Thyroid gland (tissue), 4 donors: ENCODE measurements around the gene KCNK1. TPM values are rescaled to one million over a fixed set of nuclear protein-coding genes. Genes with fewer than 3 reads are reported as not detected.

Experiments used
- DNase-seq, 2 donors: peaks; one replicate each; pipeline ENCODE4 v3.0.0-alpha.2; 2019
- H3K27ac ChIP-seq, 3 donors: fragments of 200-600 bp; sonication (generic); 1 replicate in 2 of 3; 2 replicates in 1 of 3; pipeline ENCODE4 v1.5.1; 2016 to 2019; ENCODE audit warnings: mild to moderate bottlenecking in 1 of 3, moderate library complexity in 1 of 3
- H3K27me3 ChIP-seq: fragments of 200-600 bp; sonication (generic); one replicate; pipeline ENCODE4 v1.5.1; 2019
- H3K36me3 ChIP-seq, 2 donors: fragments of 200-600 bp; sonication (generic); one replicate each; pipeline ENCODE4 v1.5.1; 2016 to 2019
- H3K4me1 ChIP-seq, 2 donors: fragments of 200-600 bp; sonication (generic); one replicate each; pipeline ENCODE4 v1.5.1; 2017 to 2019
- H3K4me3 ChIP-seq, 3 donors: fragments of 200-600 bp; sonication (generic); replicated peaks in 1 of 3; 1 replicate in 2 of 3; 2 replicates in 1 of 3; pipeline ENCODE4 v1.5.1; 2016; ENCODE audit warnings: mild to moderate bottlenecking in 1 of 3
- H3K9me3 ChIP-seq: fragments of 200-600 bp; sonication (generic); one replicate; pipeline ENCODE4 v1.5.1; 2017
- CTCF ChIP-seq, 6 experiments: fragments of 200-600 bp in 3 of 6; fragments of 450-650 bp in 3 of 6; sonication (generic) in 3 of 6; IDR thresholded peaks; one replicate each; pipeline ENCODE4 v1.5.1; 2016 to 2019; ENCODE audit warnings: antibody characterized with exemption in 6 of 6, mild to moderate bottlenecking in 2 of 6, inconsistent platforms in 1 of 6, moderate library complexity in 1 of 6
- POLR2A ChIP-seq, 2 donors: fragments of 450-650 bp; IDR thresholded peaks; one replicate each; pipeline ENCODE4 v1.6.1; 2017; ENCODE audit warnings: antibody characterized with exemption in 2 of 2, mild to moderate bottlenecking in 2 of 2, moderate library complexity in 1 of 2
- WGBS, 2 donors: methylation state at CpG; one replicate each; pipeline ENCODE4 v1.1.5; 2017; 5-methylcytosine and 5-hydroxymethylcytosine counted together
- intact Hi-C: fragments of 100-400 bp; cut with DNase I; formaldehyde crosslinking; loops from one replicate; pipeline ENCODE4 v1.15.1; 2023
- total RNA-seq, 4 donors: library from RNA; depleted of rRNA; stranded (reverse); fragments of >200 nt; gene quantifications; one replicate each; pipeline ENCODE4 v1.2.3, GENCODE V29; 2016

The KCNK1 gene
- 1 to 10 TPM; 6.7 to 8.3 (median 7.6) TPM for total RNA-seq

- no peaks in the 10 kb centered on the region for H3K9me3 ChIP-seq
- no peaks in the 10 kb centered on the region for H3K27me3 ChIP-seq
- TF ChIP-seq CTCF (IDR thresholded peaks at IDR 0.05): no peak
- peak; percentile 55 to 76 for TF ChIP-seq POLR2A (IDR thresholded peaks at IDR 0.05)
- H3K27ac ChIP-seq: peak within 1 kb of the TSS; percentile 80 to 87 (median 81)
- H3K4me1 ChIP-seq: peaks cover 0 to 8% of the 10 kb centered on the region in 2 donors
- H3K36me3 ChIP-seq: no peaks in the 10 kb centered on the region
- 1 to 3% methylated on average over 26 to 36 of the region's 70 CpGs for WGBS, 2 donors
- intact Hi-C loops: no loop called here
- DNase-seq: peak; percentile 91 to 92
- H3K4me3 ChIP-seq: peak within 1 kb of the TSS; percentile 67 to 74 (median 68)
Observed at GRCh38 chr1:233613252-233614172, at the start of gene KCNK1. TSS of gene KCNK1 (plus strand) at chr1:233614106. CDS start at chr1:233614172, 66 bp downstream.

GRCh38 chr1:233565313-233565712, 48.6 kb upstream of the KCNK1 start:
- Histone ChIP-seq H3K36me3 (no peaks in the 10 kb centered on the region), H3K27ac (no peak overlapping the region), H3K4me3 (no peak overlapping the region), H3K9me3 (no peaks in the 10 kb centered on the region), H3K27me3 (no peaks in the 10 kb centered on the region), H3K4me1 (no peaks in the 10 kb centered on the region)
- DNase-seq: no peak
- intact Hi-C loops: no loop called here
- 89 to 96% methylated on average over 2 of the region's 2 CpGs for WGBS, 2 donors
- no peak for TF ChIP-seq CTCF (IDR thresholded peaks at IDR 0.05)
- no peak for TF ChIP-seq POLR2A (IDR thresholded peaks at IDR 0.05)

- WGBS, 2 donors: 73 to 74% methylated on average over 2 of the region's 2 CpGs
- no peaks in the 10 kb centered on the region for H3K36me3 ChIP-seq
- DNase-seq: no peak
- no peaks in the 10 kb centered on the region for H3K4me1 ChIP-seq
- intact Hi-C loops: no loop called here
- H3K27me3 ChIP-seq: no peaks in the 10 kb centered on the region
- TF ChIP-seq CTCF (IDR thresholded peaks at IDR 0.05) (no peak), POLR2A (IDR thresholded peaks at IDR 0.05) (no peak)
- H3K9me3 ChIP-seq: no peaks in the 10 kb centered on the region
- no peak overlapping the region for H3K27ac ChIP-seq
- H3K4me3 ChIP-seq: no peak overlapping the region
Observed at GRCh38 chr1:233566886-233567285, 47.0 kb upstream of the KCNK1 start.

GRCh38 chr1:233569636-233570035, 44.3 kb upstream of the KCNK1 start:
- no peaks in the 10 kb centered on the region for H3K36me3 ChIP-seq
- TF ChIP-seq CTCF (IDR thresholded peaks at IDR 0.05): no peak
- TF ChIP-seq POLR2A (IDR thresholded peaks at IDR 0.05): no peak
- no peak overlapping the region for H3K4me3 ChIP-seq
- no peaks in the 10 kb centered on the region for H3K9me3 ChIP-seq
- H3K4me1 ChIP-seq: no peaks in the 10 kb centered on the region
- DNase-seq: no peak
- intact Hi-C loops: no loop called here
- no peaks in the 10 kb centered on the region for H3K27me3 ChIP-seq
- H3K27ac ChIP-seq: no peak overlapping the region

DNA sequence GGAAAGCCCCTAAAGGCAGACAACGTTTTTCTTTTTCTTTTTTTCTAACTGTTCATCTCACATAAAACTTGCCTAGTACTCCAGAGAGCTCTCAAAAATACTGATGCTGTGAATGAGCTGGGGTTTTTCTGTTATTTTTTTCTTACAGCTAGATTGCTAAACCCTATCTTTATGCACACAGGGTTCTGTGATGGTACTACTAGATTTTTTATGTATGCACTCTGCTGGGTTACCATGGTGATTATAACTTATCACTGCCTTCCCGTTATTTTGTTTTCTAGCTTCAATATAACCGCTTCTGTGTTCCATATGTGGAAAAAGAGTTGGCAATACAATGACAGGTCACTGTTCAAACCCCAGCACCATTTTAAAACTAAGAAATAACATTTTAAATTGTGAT, 43.7 kb upstream of the KCNK1 start:
- no peaks in the 10 kb centered on the region for H3K4me1 ChIP-seq
- no peaks in the 10 kb centered on the region for H3K9me3 ChIP-seq
- no peaks in the 10 kb centered on the region for H3K27me3 ChIP-seq
- 49 to 60% methylated on average over 3 of the region's 3 CpGs for WGBS, 2 donors
- H3K4me3 ChIP-seq: no peak overlapping the region
- TF ChIP-seq CTCF (IDR thresholded peaks at IDR 0.05): no peak
- TF ChIP-seq POLR2A (IDR thresholded peaks at IDR 0.05): no peak
- intact Hi-C loops: no loop called here
- no peak for DNase-seq
- H3K36me3 ChIP-seq: no peaks in the 10 kb centered on the region
- no peak overlapping the region for H3K27ac ChIP-seq
